HCT116 (cell line): ENCODE measurements around the gene PPFIBP1. TPM values are rescaled to one million over a fixed set of nuclear protein-coding genes. Genes with fewer than 3 reads are reported as not detected.

ENCODE experiments used
- ATAC-seq: fragments of 200-7000 bp; cut with Tn5 transposase; 2 replicates; pipeline ENCODE4 v1.9.1; 2020; ENCODE audit warnings: mild to moderate bottlenecking, moderate library complexity
- BruUV-seq: library from RNA; stranded (reverse); fragments of 400-500 nt; replicated peaks from 2 replicates; lab custom pipeline; 2021; lab: Mats Ljungman, UMichigan
- CTCF ChIA-PET: fragments of 300-600 bp; sonication (Branson Sonifier 250); formaldehyde crosslinking; loops from one replicate; lab custom pipeline; 2021; ENCODE audit warnings: antibody characterized with exemption; lab: Charles Lee
- POLR2A ChIA-PET: fragments of 300-600, 350-600 bp; sonication (Branson Sonifier 250); formaldehyde crosslinking; loops from one replicate; lab custom pipeline; 2021; ENCODE audit warnings: antibody characterized with exemption; lab: Charles Lee
- RAD21 ChIA-PET, 2 experiments: fragments of 300-600 bp; sonication (Branson Sonifier 250); formaldehyde crosslinking; loops; one replicate each; lab custom pipeline; 2023; ENCODE audit warnings: low total read pairs in 2 of 2; ENCODE audit not compliant: uncharacterized antibody in 2 of 2, unreplicated experiment in 2 of 2, low non-redundant PET in 1 of 2; lab: Charles Lee
- DNase-seq: peaks from one replicate; pipeline ENCODE4 v3.0.0-alpha.2; 2010; ENCODE audit warnings: low read depth, low spot score
- H2AFZ ChIP-seq: fragments of 200-600 bp; shearing (Covaris generic), sonication (generic); 2 replicates; pipeline ENCODE4 v1.6.1; 2017; ENCODE audit warnings: low read depth, mixed run types, mixed read lengths, antibody characterized with exemption, low read length; ENCODE audit not compliant: poor library complexity, severe bottlenecking
- H3K27ac ChIP-seq: 2 replicates; pipeline ENCODE4 v1.5.1; 2012; ENCODE audit warnings: low read depth, low read length
- H3K27me3 ChIP-seq: fragments of 200-600 bp; sonication (generic); 2 replicates; pipeline ENCODE4 v1.6.1; 2016; ENCODE audit warnings: mixed run types, low read length, mixed read lengths; ENCODE audit not compliant: insufficient read depth
- H3K36me3 ChIP-seq, 2 experiments: fragments of 200-500 bp in 1 of 2; fragments of 200-600 bp in 1 of 2; sonication (Bioruptor generic) in 1 of 2; sonication (generic) in 1 of 2; 2 replicates each; pipeline versions ENCODE4 v1.5.1 to v1.6.1; 2014 to 2016; ENCODE audit warnings: low read length in 2 of 2, inconsistent platforms in 1 of 2, mixed read lengths in 1 of 2, mixed run types in 1 of 2; ENCODE audit not compliant: insufficient read depth in 2 of 2, control insufficient read depth in 1 of 2
- H3K4me1 ChIP-seq, 2 experiments: fragments of 200-600 bp in 1 of 2; sonication (generic) in 1 of 2; 2 replicates each; pipeline versions ENCODE4 v1.5.1 to v1.6.1; 2012 to 2017; ENCODE audit warnings: low read length in 2 of 2, inconsistent platforms in 1 of 2, mild to moderate bottlenecking in 1 of 2, mixed read lengths in 1 of 2, mixed run types in 1 of 2, moderate library complexity in 1 of 2; ENCODE audit not compliant: insufficient read depth in 2 of 2, control insufficient read depth in 1 of 2
- H3K4me2 ChIP-seq: fragments of 200-600 bp; sonication (generic); 2 replicates; pipeline ENCODE4 v1.6.1; 2017; ENCODE audit warnings: mixed run types, low read length, mixed read lengths
- H3K4me3 ChIP-seq, 2 experiments: fragments of 200-600 bp in 1 of 2; sonication (generic) in 1 of 2; replicated peaks in 1 of 2; 2 replicates each; pipeline ENCODE4 v1.5.1; 2011 to 2016; ENCODE audit warnings: low read length in 2 of 2, control low read depth in 1 of 2, low read depth in 1 of 2, mild to moderate bottlenecking in 1 of 2, mixed read lengths in 1 of 2, mixed run types in 1 of 2
- H3K79me2 ChIP-seq: fragments of 200-600 bp; sonication (generic); 2 replicates; pipeline ENCODE4 v1.6.1; 2017; ENCODE audit warnings: mild to moderate bottlenecking, mixed run types, low read length, moderate library complexity, mixed read lengths; ENCODE audit not compliant: insufficient read depth
- H3K9ac ChIP-seq: fragments of 200-600 bp; sonication (generic); 2 replicates; pipeline ENCODE4 v1.6.1; 2016; ENCODE audit warnings: low read length, mixed read lengths
- H3K9me2 ChIP-seq: fragments of 200-600 bp; sonication (generic), shearing (Covaris generic); 2 replicates; pipeline ENCODE4 v1.6.1; 2017; ENCODE audit warnings: mixed run types, mild to moderate bottlenecking, moderate library complexity; ENCODE audit not compliant: insufficient read depth
- H3K9me3 ChIP-seq, 2 experiments: fragments of 200-500 bp in 1 of 2; fragments of 200-600 bp in 1 of 2; sonication (Bioruptor generic) in 1 of 2; sonication (generic) in 1 of 2; 2 replicates each; pipeline ENCODE4 v1.6.1; 2014 to 2017; ENCODE audit warnings: low read length in 2 of 2, mixed read lengths in 2 of 2, inconsistent platforms in 1 of 2, low read depth in 1 of 2, mild to moderate bottlenecking in 1 of 2, mixed run types in 1 of 2, moderate library complexity in 1 of 2; ENCODE audit not compliant: control insufficient read depth in 1 of 2, insufficient read depth in 1 of 2
- H4K20me1 ChIP-seq: fragments of 200-600 bp; sonication (generic), shearing (Covaris generic); 2 replicates; pipeline ENCODE4 v1.6.1; 2017; ENCODE audit warnings: mixed run types, mild to moderate bottlenecking, moderate library complexity; ENCODE audit not compliant: insufficient read depth
- CTCF ChIP-seq, 3 experiments: fragments of 200-600 bp in 1 of 3; sonication (generic) in 1 of 3; IDR thresholded peaks in 2 of 3; conservative IDR thresholded peaks in 1 of 3; 2 replicates each; pipeline ENCODE4 v1.5.1; 2012 to 2017; ENCODE audit warnings: low read depth in 2 of 3, low read length in 2 of 3, antibody characterized with exemption in 1 of 3, borderline replicate concordance in 1 of 3, control low read depth in 1 of 3, mild to moderate bottlenecking in 1 of 3, mixed read lengths in 1 of 3, mixed run types in 1 of 3, moderate library complexity in 1 of 3; ENCODE audit not compliant: insufficient read depth in 1 of 3
- ELF1 ChIP-seq: IDR thresholded peaks from 2 replicates; pipeline ENCODE4 v1.6.1; 2012; ENCODE audit warnings: low read depth, borderline replicate concordance
- EZH2 ChIP-seq: fragments of 200-600 bp; sonication (generic); IDR thresholded peaks from 2 replicates; pipeline ENCODE4 v1.6.1; 2017; ENCODE audit warnings: antibody characterized with exemption, mixed run types
- EZH2phosphoT487 ChIP-seq: fragments of 200-600 bp; IDR thresholded peaks from 2 replicates; pipeline ENCODE4 v1.6.1; 2018; ENCODE audit warnings: antibody characterized with exemption, borderline replicate concordance
- FOSL1 ChIP-seq: IDR thresholded peaks from 2 replicates; pipeline ENCODE4 v1.6.1; 2012; ENCODE audit warnings: low read depth
- JUND ChIP-seq: IDR thresholded peaks from 2 replicates; pipeline ENCODE4 v1.6.1; 2012
- POLR2AphosphoS5 ChIP-seq: IDR thresholded peaks from 2 replicates; pipeline ENCODE4 v1.6.1; 2011; ENCODE audit warnings: mild to moderate bottlenecking, low read depth, low read length, moderate library complexity
- RAD21 ChIP-seq: IDR thresholded peaks from 2 replicates; pipeline ENCODE4 v1.6.1; 2012; ENCODE audit warnings: low read depth, mild to moderate bottlenecking
- SRF ChIP-seq: IDR thresholded peaks from 2 replicates; pipeline ENCODE4 v1.6.1; 2012; ENCODE audit warnings: low read depth
- TCF7L2 ChIP-seq: IDR thresholded peaks from 2 replicates; pipeline ENCODE4 v1.7.0; 2011; ENCODE audit warnings: borderline replicate concordance, inconsistent platforms; ENCODE audit not compliant: insufficient read depth, insufficient read length; ENCODE audit errors: extremely low read depth
- YY1 ChIP-seq: IDR thresholded peaks from 2 replicates; pipeline ENCODE4 v1.6.1; 2011; ENCODE audit warnings: low read length, low read depth, moderate library complexity, mild to moderate bottlenecking; ENCODE audit not compliant: insufficient replicate concordance; ENCODE audit errors: extremely low read depth
- ZFX ChIP-seq: fragments of 450-650 bp; IDR thresholded peaks from 2 replicates; pipeline ENCODE4 v1.6.1; 2017
- intact Hi-C: fragments of 100-400 bp; cut with micrococcal nuclease; formaldehyde crosslinking; loops from 2 replicates; pipeline ENCODE4 v1.10.0; 2022
- total RNA-seq: library from RNA; stranded (reverse); gene quantifications from one replicate; pipeline ENCODE4 v1.2.1, GENCODE V29; 2021; ENCODE audit not compliant: unreplicated experiment

PPFIBP1 gene
- total RNA-seq, 1 experiment from 2014 or later = 102 TPM

- no peaks in the 10 kb centered on the region for H3K27me3 ChIP-seq
- H3K4me1 ChIP-seq = peaks cover 3 to 7% of the 10 kb centered on the region in 2 experiments
- H3K36me3 ChIP-seq = no peaks in the 10 kb centered on the region
- no peaks in the 10 kb centered on the region for H4K20me1 ChIP-seq
- ChIA-PET POLR2A (no interaction called here), CTCF (no interaction called here), RAD21 (no interaction called here)
- H3K4me3 ChIP-seq = no peak overlapping the region
- TF ChIP-seq CTCF (IDR thresholded peaks at IDR 0.05 in 2 of 3, conservative IDR thresholded peaks at IDR 0.05 in 1 of 3; ENCODE audit: borderline replicate concordance in 1 of 3, insufficient read depth in 1 of 3, low read depth in 2 of 3, low read length in 2 of 3) (0 out of 6 replicates have a peak, but pooled peaks of 1 of the 3 experiments have one; percentile 12), EZH2 (no peak), FOSL1 (no peak), RAD21 (peak; percentile 30)
- no peaks in the 10 kb centered on the region for H3K9me3 ChIP-seq
- no peaks in the 10 kb centered on the region for H3K79me2 ChIP-seq
- no peaks in the 10 kb centered on the region for H3K9me2 ChIP-seq
- no peak overlapping the region for H2AFZ ChIP-seq
- ATAC-seq (0 out of 2 replicates have a peak, but pooled peaks have one; percentile 42), DNase-seq (no peak)
- BruUV-seq = no TSS peak
- intact Hi-C loops = no loop called here
- H3K9ac ChIP-seq = no peak overlapping the region
- no peak overlapping the region for H3K4me2 ChIP-seq
- H3K27ac ChIP-seq = no peak overlapping the region
Observed at GRCh38 chr12:27488479-27488878, 35.5 kb upstream of the PPFIBP1 start.

- no peaks in the 10 kb centered on the region for H4K20me1 ChIP-seq
- H3K4me2 ChIP-seq = no peak overlapping the region
- no TSS peak for BruUV-seq
- no peak overlapping the region for H3K4me3 ChIP-seq
- ChIA-PET RAD21 (no interaction called here), POLR2A (no interaction called here), CTCF (no interaction called here)
- no peaks in the 10 kb centered on the region for H3K36me3 ChIP-seq
- intact Hi-C loops = no loop called here
- H2AFZ ChIP-seq = no peak overlapping the region
- no peaks in the 10 kb centered on the region for H3K9me2 ChIP-seq
- no peaks in the 10 kb centered on the region for H3K27me3 ChIP-seq
- ATAC-seq (no peak), DNase-seq (no peak)
- peaks cover 7 to 10% of the 10 kb centered on the region in 2 experiments for H3K4me1 ChIP-seq
- H3K27ac ChIP-seq = no peak overlapping the region
- no peaks in the 10 kb centered on the region for H3K79me2 ChIP-seq
- no peaks in the 10 kb centered on the region for H3K9me3 ChIP-seq
- no peak overlapping the region for H3K9ac ChIP-seq
- TF ChIP-seq EZH2phosphoT487 (no peak), TCF7L2 (no peak), FOSL1 (no peak), ZFX (no peak), CTCF (IDR thresholded peaks at IDR 0.05 in 2 of 3, conservative IDR thresholded peaks at IDR 0.05 in 1 of 3; ENCODE audit: borderline replicate concordance in 1 of 3, insufficient read depth in 1 of 3, low read depth in 2 of 3, low read length in 2 of 3) (no peak), SRF (no peak), EZH2 (no peak), JUND (no peak), POLR2AphosphoS5 (no peak), YY1 (no peak), ELF1 (no peak)
Observed at GRCh38 chr12:27491226-27491625, 32.8 kb upstream of the PPFIBP1 start.
